ENCODE results near the gene FKBP2.

FKBP2 gene

GRCh38 chr11:64235437-64236161 lies 5.3 kb upstream of the FKBP2 start:
- peak overlapping the region; percentile 65 for H3K4me3 ChIP-seq (ENCODE audit: low read depth, low read length)
- TF ChIP-seq, protein P1, sequence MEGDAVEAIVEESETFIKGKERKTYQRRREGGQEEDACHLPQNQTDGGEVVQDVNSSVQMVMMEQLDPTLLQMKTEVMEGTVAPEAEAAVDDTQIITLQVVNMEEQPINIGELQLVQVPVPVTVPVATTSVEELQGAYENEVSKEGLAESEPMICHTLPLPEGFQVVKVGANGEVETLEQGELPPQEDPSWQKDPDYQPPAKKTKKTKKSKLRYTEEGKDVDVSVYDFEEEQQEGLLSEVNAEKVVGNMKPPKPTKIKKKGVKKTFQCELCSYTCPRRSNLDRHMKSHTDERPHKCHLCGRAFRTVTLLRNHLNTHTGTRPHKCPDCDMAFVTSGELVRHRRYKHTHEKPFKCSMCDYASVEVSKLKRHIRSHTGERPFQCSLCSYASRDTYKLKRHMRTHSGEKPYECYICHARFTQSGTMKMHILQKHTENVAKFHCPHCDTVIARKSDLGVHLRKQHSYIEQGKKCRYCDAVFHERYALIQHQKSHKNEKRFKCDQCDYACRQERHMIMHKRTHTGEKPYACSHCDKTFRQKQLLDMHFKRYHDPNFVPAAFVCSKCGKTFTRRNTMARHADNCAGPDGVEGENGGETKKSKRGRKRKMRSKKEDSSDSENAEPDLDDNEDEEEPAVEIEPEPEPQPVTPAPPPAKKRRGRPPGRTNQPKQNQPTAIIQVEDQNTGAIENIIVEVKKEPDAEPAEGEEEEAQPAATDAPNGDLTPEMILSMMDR (IDR thresholded peaks at IDR 0.05; ENCODE audit: borderline replicate concordance, insufficient read depth, low read depth, low read length): no peak

GRCh38 chr11:64237484-64237951 lies 3.4 kb upstream of the FKBP2 start:
- TF ChIP-seq, protein P1 (IDR thresholded peaks at IDR 0.05; ENCODE audit: borderline replicate concordance, insufficient read depth, low read depth, low read length): no peak
- H3K4me3 ChIP-seq (ENCODE audit: low read depth, low read length): no peak overlapping the region

DNA sequence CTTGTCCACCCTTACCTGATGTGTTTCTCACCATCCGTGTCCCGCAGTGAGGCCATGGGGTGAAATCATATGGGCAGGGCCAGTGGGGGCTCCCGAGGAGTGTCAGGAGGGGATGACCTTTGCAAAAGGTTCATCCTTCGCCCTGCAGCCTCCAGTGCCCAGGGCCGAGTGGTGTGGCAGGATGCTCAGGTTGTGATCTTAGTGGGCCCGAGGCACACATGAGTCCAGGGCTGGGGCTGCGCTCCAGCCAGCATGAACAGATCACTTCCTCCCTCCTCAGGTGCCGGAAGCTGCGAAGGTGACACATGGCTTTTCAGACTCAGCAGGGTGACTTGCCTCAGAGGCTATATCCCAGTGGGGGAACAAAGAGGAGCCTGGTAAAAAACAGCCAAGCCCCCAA lies 2.8 kb upstream of the FKBP2 start:
- no peak overlapping the region for H3K4me3 ChIP-seq (ENCODE audit: low read depth, low read length)
- TF ChIP-seq, protein P1 (IDR thresholded peaks at IDR 0.05; ENCODE audit: borderline replicate concordance, insufficient read depth, low read depth, low read length): no peak

DNA sequence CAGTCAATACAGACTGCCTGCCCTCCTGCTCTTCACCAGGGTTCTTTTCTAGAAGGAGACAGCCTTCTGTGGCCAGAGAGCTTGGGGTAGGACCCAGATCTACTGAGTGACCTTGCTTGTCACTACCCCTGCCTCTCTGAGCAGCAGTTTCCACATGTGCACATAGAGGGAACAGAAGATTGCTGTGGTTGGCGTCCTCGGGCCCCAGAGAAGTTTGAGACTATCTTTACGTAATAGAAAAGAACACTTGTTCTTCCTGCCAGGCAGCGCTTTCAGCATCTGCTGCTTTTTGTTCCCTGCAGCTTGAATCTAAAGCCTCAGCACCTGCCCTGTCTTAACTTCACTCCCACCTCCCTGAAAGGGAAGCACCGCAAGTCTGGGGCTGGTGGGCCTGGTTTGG lies 1.9 kb upstream of the FKBP2 start:
- no peak overlapping the region for H3K4me3 ChIP-seq (ENCODE audit: low read depth, low read length)
- TF ChIP-seq, protein P1 (IDR thresholded peaks at IDR 0.05; ENCODE audit: borderline replicate concordance, insufficient read depth, low read depth, low read length): no peak

- TF ChIP-seq, protein P1 (IDR thresholded peaks at IDR 0.05; ENCODE audit: borderline replicate concordance, insufficient read depth, low read depth, low read length): no peak
- peak overlapping the region; percentile 66 for H3K4me3 ChIP-seq (ENCODE audit: low read depth, low read length)
Measured at GRCh38 chr11:64239662-64240434, 1.0 kb upstream of the FKBP2 start.

GRCh38 chr11:64241241-64241490 lies 271 bp downstream of the FKBP2 start:
- H3K4me3 ChIP-seq (ENCODE audit: low read depth, low read length): peak overlapping the region; percentile 66
- TF ChIP-seq, protein P1 (IDR thresholded peaks at IDR 0.05; ENCODE audit: borderline replicate concordance, insufficient read depth, low read depth, low read length): no peak
